GM19351 (cell line): ENCODE measurements around the gene KRT36.

Experiments used
- ATAC-seq: cut with Tn5 transposase; IDR thresholded peaks from one replicate; pipeline ENCODE4 v1.9.1; 2021; ENCODE audit warnings: mild to moderate bottlenecking, moderate library complexity; ENCODE audit not compliant: unreplicated experiment

Gene KRT36

DNA sequence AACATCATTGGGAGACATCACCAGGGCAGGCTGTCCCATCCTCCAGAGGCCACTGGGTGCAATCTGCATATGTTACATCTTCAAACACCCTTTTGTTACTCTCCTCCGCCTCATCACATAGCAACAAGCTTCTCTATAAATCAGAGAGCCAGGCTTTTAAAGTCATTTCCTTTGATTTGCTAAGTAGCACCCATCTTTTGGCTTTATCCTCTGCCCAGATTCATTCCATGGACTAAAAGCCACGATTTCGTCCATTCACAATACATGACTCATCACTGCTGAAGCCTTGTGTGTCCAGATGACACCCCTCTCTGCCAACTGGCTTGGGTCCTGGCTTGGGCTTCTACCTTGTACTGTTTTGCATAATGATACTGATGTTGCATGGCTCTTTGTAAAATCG is 47.0 kb downstream of the KRT36 start:
- ATAC-seq: no peak

DNA sequence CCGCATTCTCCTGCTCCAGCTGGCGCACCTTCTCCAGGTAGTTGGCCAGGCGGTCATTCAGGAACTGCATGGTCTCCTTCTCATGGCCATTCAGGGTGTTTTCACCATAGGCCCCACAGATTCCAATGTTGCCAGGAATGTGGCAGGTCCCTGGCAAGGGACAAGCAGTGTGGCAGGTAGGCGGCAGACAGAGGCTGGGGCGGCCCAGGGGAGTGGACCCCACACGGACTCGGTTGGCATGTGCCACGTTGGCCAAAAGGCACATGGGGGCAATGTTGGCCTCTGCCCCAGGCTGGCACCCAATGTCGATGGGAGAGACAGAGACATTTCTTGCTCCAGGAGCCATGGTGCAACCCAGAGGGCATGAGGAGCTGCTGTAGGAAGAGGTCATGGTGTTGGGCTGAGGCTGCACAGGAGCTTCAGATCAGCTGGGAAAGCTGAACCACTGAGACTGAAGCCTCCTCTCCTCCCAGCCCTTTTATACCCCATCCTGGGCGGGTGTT is 49.1 kb downstream of the KRT36 start, which contains the start of gene KRT38:
TSS of gene KRT38 (minus strand) at position 453 of the 503 bp plus-strand sequence. CDS start at position 391, 62 bp downstream.
- ATAC-seq: no peak

DNA sequence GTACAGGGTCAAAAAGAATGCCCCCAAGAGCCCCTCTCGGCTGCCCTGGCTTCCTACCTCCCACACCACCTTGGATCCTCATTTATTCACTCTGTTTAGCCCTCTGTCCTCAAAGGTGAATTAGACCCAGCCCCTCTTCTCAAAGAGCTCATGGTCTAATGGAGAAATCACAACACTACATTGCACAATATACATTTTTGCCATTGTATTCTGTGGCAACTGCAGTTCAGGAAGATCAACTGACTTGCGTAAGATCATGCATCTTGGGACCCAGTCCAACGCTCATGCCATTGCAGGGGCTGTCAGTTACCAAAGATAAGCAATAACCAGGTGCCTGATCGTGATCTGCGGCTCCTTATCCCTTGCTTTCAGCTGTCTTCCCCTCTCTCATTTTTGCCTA is 50.3 kb downstream of the KRT36 start:
- no peak for ATAC-seq

DNA sequence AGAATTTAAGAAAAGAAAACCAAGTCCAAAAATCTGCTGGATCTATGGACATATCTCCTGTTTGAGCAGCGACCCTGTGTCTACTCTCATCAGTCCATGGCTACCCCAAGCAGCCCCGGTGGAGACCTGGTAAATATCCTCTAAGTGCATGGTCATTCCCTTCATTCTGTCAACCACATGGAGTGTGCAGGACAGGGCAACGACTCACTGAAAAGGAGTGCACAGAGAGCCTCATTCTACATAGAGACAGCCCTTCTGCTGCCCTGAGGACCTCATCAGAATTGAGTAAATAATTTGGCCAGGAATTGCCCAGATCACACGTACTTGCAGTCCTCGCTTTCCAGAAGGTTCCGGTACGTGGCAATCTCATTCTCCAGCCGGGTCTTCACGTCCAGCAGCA is 51.9 kb downstream of the KRT36 start:
- ATAC-seq: no peak

DNA sequence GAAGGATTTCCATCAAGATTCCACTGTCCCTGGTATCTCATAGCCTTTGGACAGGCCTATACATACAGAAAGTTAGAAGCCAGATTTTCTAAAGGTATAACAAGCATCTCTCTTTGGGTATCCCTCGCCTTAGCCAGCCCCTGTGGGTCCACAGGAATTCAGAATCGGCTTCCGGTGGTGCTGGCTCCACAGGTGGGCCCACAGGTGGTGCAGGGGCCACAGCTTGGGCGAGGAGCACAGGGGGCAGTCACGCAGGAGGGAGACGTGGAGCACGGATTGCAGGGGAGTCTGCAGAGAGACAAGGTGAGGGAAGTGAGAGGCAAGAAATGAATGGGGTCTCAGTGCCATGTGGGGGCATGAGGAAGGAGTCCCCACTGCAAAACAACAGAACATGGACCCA is 52.5 kb downstream of the KRT36 start:
- ATAC-seq: no peak
